Prostate gland (tissue), 2 donors: ENCODE data around the gene RTBDN. TPM values are rescaled to one million over a fixed set of nuclear protein-coding genes. Genes with fewer than 3 reads are reported as not detected.

Experiments used
- DNase-seq: peaks from one replicate; pipeline ENCODE4 v3.0.0-alpha.2; 2019; ENCODE audit warnings: low spot score
- H3K27ac ChIP-seq, 2 donors: fragments of 200-600 bp; sonication (generic); 2 replicates each; pipeline ENCODE4 v1.5.1; 2017 to 2019
- H3K27me3 ChIP-seq: fragments of 200-600 bp; sonication (generic); replicated peaks from 2 replicates; pipeline ENCODE4 v1.5.1; 2019; ENCODE audit not compliant: insufficient read depth
- H3K36me3 ChIP-seq, 2 donors: fragments of 200-600 bp; sonication (generic); 1 replicate in 1 of 2; 2 replicates in 1 of 2; pipeline versions ENCODE4 v1.5.1 to v1.8.1; 2017 to 2019
- H3K4me1 ChIP-seq: fragments of 200-600 bp; sonication (generic); replicated peaks from 2 replicates; pipeline ENCODE4 v1.5.1; 2019
- H3K4me3 ChIP-seq, 2 donors: fragments of 200-600 bp; sonication (generic); 2 replicates each; pipeline ENCODE4 v1.5.1; 2017 to 2019
- H3K9me3 ChIP-seq: fragments of 200-600 bp; sonication (generic); 2 replicates; pipeline ENCODE4 v1.5.1; 2017
- POLR2A ChIP-seq: fragments of 450-650 bp; IDR thresholded peaks from one replicate; pipeline ENCODE4 v1.6.1; 2016; ENCODE audit warnings: antibody characterized with exemption, mild to moderate bottlenecking
- POLR2AphosphoS5 ChIP-seq: sonication (generic); formaldehyde crosslinking; IDR thresholded peaks from one replicate; pipeline ENCODE4 v1.6.1; 2017; ENCODE audit warnings: antibody characterized with exemption
- WGBS: methylation state at CpG from one replicate; pipeline ENCODE4 v1.1.5; 2018; 5-methylcytosine and 5-hydroxymethylcytosine counted together
- intact Hi-C: fragments of 100-400 bp; cut with DNase I; formaldehyde crosslinking; loops from one replicate; pipeline ENCODE4 v1.14.2; 2022
- total RNA-seq, 2 donors: library from RNA; depleted of rRNA; stranded (reverse); fragments of >200 nt; gene quantifications; one replicate each; pipeline ENCODE4 v1.1.0, GENCODE V29; 2016
- TF ChIP-seq, protein P1 (sequence below), 4 experiments: fragments of 200-600 bp in 2 of 4; fragments of 450-650 bp in 2 of 4; sonication (generic) in 2 of 4; IDR thresholded peaks; 1 replicate in 3 of 4; 2 replicates in 1 of 4; pipeline ENCODE4 v1.5.1; 2016 to 2019; ENCODE audit warnings: antibody characterized with exemption in 4 of 4, mild to moderate bottlenecking in 2 of 4, moderate library complexity in 2 of 4

Gene RTBDN
- total RNA-seq: 1 to 10 TPM in 1 of 2 donors, not detected in 1; 1.1 TPM

DNA sequence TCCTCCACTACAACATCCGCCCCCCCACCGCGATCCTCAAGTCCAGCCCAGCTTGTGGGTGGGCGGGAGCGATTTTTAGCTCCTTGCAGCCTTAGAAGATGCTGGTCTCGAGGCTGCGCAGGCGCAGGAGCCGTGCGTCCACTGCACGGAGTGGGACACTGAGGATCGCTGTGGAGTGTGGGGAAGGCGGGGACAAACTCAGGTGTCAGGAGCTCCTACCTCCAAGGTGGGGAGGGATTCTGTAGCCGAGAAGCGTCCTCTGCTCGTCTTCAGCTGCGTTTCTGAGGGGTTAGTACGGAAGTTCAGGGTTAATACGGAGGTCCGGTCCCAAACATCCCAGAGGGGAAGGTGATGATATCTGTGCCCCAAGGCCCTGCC, at the start of gene RTBDN:
Gene RTBDN, minus strand, starts transcription at position 14 of the 378 bp plus-strand sequence. CDS start 4,600 bp downstream, outside the sequence.
- WGBS: 5% methylated on average over 20 of the region's 20 CpGs
- peak within 1 kb of the TSS; percentile 17 to 36 for H3K4me3 ChIP-seq
- H3K36me3 ChIP-seq: no peaks in the 10 kb centered on the region
- intact Hi-C loops: no loop called here
- peaks cover 28% of the 10 kb centered on the region for H3K27me3 ChIP-seq
- peaks cover 6% of the 10 kb centered on the region for H3K4me1 ChIP-seq
- H3K27ac ChIP-seq: no peak within 1 kb of the TSS
- no peak for DNase-seq
- no peak for TF ChIP-seq POLR2AphosphoS5
- TF ChIP-seq, protein P1, sequence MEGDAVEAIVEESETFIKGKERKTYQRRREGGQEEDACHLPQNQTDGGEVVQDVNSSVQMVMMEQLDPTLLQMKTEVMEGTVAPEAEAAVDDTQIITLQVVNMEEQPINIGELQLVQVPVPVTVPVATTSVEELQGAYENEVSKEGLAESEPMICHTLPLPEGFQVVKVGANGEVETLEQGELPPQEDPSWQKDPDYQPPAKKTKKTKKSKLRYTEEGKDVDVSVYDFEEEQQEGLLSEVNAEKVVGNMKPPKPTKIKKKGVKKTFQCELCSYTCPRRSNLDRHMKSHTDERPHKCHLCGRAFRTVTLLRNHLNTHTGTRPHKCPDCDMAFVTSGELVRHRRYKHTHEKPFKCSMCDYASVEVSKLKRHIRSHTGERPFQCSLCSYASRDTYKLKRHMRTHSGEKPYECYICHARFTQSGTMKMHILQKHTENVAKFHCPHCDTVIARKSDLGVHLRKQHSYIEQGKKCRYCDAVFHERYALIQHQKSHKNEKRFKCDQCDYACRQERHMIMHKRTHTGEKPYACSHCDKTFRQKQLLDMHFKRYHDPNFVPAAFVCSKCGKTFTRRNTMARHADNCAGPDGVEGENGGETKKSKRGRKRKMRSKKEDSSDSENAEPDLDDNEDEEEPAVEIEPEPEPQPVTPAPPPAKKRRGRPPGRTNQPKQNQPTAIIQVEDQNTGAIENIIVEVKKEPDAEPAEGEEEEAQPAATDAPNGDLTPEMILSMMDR (IDR thresholded peaks at IDR 0.05): no peak
- no peak for TF ChIP-seq POLR2A
- H3K9me3 ChIP-seq: no peaks in the 10 kb centered on the region

DNA sequence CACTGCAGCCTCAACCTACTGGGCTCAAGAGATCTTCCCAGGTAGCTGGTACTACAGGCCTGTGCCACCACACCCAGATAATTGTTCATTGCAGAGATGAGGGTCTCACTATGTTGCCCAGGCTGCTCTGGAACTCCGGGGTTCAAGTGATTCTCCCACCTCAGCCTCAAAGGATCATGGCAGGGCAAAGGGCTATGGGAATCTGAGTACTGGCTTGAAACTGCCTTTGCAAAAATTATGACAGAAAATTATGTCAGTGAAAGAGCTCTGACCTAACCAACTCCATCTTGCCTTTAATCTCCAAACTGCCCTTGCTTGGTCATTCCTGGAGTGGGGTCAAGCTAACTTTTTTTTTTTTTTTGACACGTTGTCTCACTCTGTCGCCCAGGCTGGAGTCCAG, 48.2 kb upstream of the RTBDN start:
- TF ChIP-seq POLR2A: no peak
- TF ChIP-seq, protein P1 (IDR thresholded peaks at IDR 0.05): no peak
- TF ChIP-seq POLR2AphosphoS5: no peak
- Histone ChIP-seq H3K27me3 (no peaks in the 10 kb centered on the region), H3K4me1 (no peaks in the 10 kb centered on the region), H3K9me3 (no peaks in the 10 kb centered on the region), H3K27ac (no peak overlapping the region), H3K4me3 (no peak overlapping the region), H3K36me3 (no peaks in the 10 kb centered on the region)
- intact Hi-C loops: loop anchor here (10.0 kb wide), 1 partner anchor 52 kb away; the partner anchor contains the start of genes CALR and FARSA
- no peak for DNase-seq
- 91% methylated on average over 3 of the region's 3 CpGs for WGBS

DNA sequence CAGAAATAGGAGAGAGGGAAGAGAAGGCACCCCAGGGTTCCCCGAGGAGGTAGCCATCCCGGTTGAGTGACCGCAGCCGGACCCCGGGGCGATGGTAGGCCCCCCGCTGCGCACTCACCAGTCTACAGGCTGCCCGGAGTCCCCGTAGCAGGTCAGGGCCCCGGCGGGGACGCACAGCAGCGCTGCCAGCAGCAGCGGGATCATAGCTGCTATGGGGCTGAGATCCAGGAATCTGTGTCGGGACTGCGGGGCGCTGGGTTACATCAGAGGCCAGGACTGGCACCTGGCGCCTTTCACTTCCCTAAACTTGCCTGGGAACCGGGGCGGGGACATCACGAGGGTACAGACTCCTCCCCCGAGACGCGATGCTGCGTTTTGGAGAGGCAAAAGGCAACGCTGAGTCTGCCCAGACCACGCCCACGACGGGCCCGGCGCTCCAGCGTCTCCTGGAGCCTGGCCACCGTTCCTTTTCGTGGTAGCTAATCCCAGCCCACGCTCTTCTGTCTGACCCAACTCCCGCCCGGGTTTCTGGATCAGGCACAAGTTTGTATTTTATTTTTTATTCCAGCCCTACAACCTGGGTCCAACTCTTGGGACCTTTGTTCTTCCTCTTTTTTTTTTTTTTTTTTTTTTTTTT, 46.9 kb upstream of the RTBDN start, which contains the start of gene DNASE2:
Gene DNASE2, minus strand, starts transcription at position 278 of the 637 bp plus-strand sequence. Its CDS starts 74 bp downstream, at position 204.
- intact Hi-C loops: loop anchor here (10.0 kb wide), 1 partner anchor 54 kb away; the partner anchor contains the start of genes CALR and FARSA
- under 1% methylated on average over 38 of the region's 38 CpGs for WGBS

DNA sequence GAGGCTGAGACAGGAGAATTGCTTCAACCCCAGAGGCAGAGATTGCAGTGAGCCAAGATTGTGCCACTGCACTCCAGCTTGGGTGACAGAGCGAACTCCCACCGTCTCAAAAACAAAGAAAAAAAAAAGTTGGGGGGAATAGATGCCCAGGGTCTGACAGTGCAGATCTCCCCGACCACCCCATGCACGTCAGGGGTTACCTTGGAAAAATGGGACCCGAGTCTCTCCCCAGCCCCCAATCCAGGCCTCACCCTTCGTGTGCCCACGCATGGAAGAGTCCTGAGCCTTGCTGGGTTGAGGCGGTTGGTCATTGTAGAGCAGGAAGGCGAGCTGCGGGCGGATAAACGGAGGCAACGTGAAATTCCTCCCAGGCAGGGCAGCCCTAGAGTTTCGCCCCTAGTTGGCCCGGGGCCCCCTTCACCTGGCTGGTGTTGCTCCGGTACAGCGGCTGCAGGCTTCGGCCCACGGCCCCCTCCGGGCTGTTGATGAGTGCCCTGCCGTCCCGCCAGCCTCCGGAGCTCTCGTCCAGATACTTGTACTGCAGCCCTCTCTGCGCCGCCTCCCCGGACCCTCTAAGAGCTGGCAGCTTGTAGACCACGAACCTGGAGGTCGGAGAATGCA, 46.3 kb upstream of the RTBDN start:
- Histone ChIP-seq H3K27me3 (no peaks in the 10 kb centered on the region), H3K36me3 (no peaks in the 10 kb centered on the region), H3K4me1 (no peaks in the 10 kb centered on the region), H3K4me3 (peak overlapping the region; percentile 45 to 65), H3K27ac (peak overlapping the region; percentile 74 to 83), H3K9me3 (no peaks in the 10 kb centered on the region)
- WGBS: 9% methylated on average over 27 of the region's 29 CpGs
- intact Hi-C loops: loop anchor here (10.0 kb wide), 1 partner anchor 54 kb away; the partner anchor contains the start of genes CALR and FARSA
- TF ChIP-seq POLR2AphosphoS5: no peak
- TF ChIP-seq, protein P1 (IDR thresholded peaks at IDR 0.05): no peak
- no peak for TF ChIP-seq POLR2A
- DNase-seq: no peak

More for the DNA sequence above, 46.9 kb upstream of the RTBDN start, which contains the start of gene DNASE2:
- H3K4me3 ChIP-seq: peak within 1 kb of the TSS; percentile 45 to 65
- TF ChIP-seq POLR2A (peak; percentile 98), POLR2AphosphoS5 (peak; percentile 98)
- TF ChIP-seq, protein P1 (IDR thresholded peaks at IDR 0.05): peak in 1 of 4 experiments; percentile 12
- no peaks in the 10 kb centered on the region for H3K9me3 ChIP-seq
- DNase-seq: peak; percentile 98
- no peaks in the 10 kb centered on the region for H3K36me3 ChIP-seq
- no peaks in the 10 kb centered on the region for H3K4me1 ChIP-seq
- peak within 1 kb of the TSS; percentile 74 to 83 for H3K27ac ChIP-seq
- H3K27me3 ChIP-seq: no peaks in the 10 kb centered on the region
